Parathyroid adenoma (tissue), 2 donors: ENCODE measurements around the gene FCF1.

Experiments used
- H2AFZ ChIP-seq: fragments of 300-600 bp; sonication (generic); one replicate; pipeline ENCODE4 v1.7.0; 2017; ENCODE audit warnings: antibody characterized with exemption, mild to moderate bottlenecking
- H3K27ac ChIP-seq: fragments of 300-600 bp; sonication (generic); one replicate; pipeline ENCODE4 v1.7.0; 2017
- H3K27me3 ChIP-seq: fragments of 300-600 bp; sonication (generic); one replicate; pipeline ENCODE4 v1.7.0; 2017; ENCODE audit warnings: low read length; ENCODE audit not compliant: control insufficient read depth, insufficient read depth
- H3K36me3 ChIP-seq: fragments of 300-600 bp; sonication (generic); one replicate; pipeline ENCODE4 v1.7.0; 2017; ENCODE audit warnings: low read length; ENCODE audit not compliant: control insufficient read depth, insufficient read depth
- H3K4me1 ChIP-seq: fragments of 300-600 bp; sonication (generic); one replicate; pipeline ENCODE4 v1.7.0; 2017; ENCODE audit warnings: control low read depth
- H3K4me2 ChIP-seq: fragments of 300-600 bp; sonication (generic); one replicate; pipeline ENCODE4 v1.7.0; 2017; ENCODE audit warnings: low read length
- H3K4me3 ChIP-seq: fragments of 300-600 bp; sonication (generic); one replicate; pipeline ENCODE4 v1.7.0; 2017; ENCODE audit warnings: low read depth, low read length
- H3K79me2 ChIP-seq: fragments of 300-600 bp; sonication (generic); one replicate; pipeline ENCODE4 v1.7.0; 2017; ENCODE audit warnings: control low read depth
- H3K9ac ChIP-seq: fragments of 300-600 bp; sonication (generic); one replicate; pipeline ENCODE4 v1.7.0; 2017; ENCODE audit warnings: mild to moderate bottlenecking
- H3K9me3 ChIP-seq: fragments of 300-600 bp; sonication (generic); one replicate; pipeline ENCODE4 v1.7.0; 2017; ENCODE audit warnings: low read length; ENCODE audit not compliant: control insufficient read depth
- CTCF ChIP-seq: fragments of 300-600 bp; sonication (generic); IDR thresholded peaks from one replicate; pipeline ENCODE4 v1.7.0; 2017; ENCODE audit warnings: antibody characterized with exemption, mild to moderate bottlenecking
- donor health status: primary hyperparathyroidism.

The FCF1 gene

DNA sequence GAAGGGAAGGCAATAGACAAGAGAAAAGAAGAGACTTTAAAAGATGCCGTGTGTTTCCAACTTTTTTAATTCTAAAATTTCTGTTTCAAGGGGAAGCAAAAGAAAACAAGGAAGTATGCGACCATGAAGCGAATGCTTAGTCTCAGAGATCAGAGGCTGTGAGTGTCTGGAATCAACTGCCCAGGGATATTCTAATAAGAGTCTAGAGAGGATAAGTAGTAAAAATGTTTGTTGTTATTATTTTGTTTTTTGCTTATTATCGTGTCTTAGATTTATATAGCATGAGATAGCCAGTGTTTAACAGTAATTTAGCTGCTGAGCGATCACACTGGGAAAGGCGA is 421 bp downstream of the FCF1 start:
- Histone ChIP-seq H3K36me3 (no peaks in the 10 kb centered on the region), H3K9me3 (no peaks in the 10 kb centered on the region), H3K27me3 (no peaks in the 10 kb centered on the region), H3K4me1 (no peaks in the 10 kb centered on the region), H3K4me3 (peak overlapping the region; percentile 99), H3K4me2 (peak overlapping the region; percentile 99), H3K79me2 (peaks cover 21% of the 10 kb centered on the region), H3K9ac (no peak overlapping the region), H3K27ac (peak overlapping the region; percentile 68), H2AFZ (peak overlapping the region; percentile 92)
- TF ChIP-seq CTCF: no peak

- Histone ChIP-seq H3K4me1 (no peaks in the 10 kb centered on the region), H3K4me2 (no peak overlapping the region), H3K27ac (no peak overlapping the region), H3K9ac (no peak overlapping the region), H3K79me2 (peaks cover 2% of the 10 kb centered on the region), H3K36me3 (no peaks in the 10 kb centered on the region), H3K27me3 (no peaks in the 10 kb centered on the region), H2AFZ (no peak overlapping the region), H3K9me3 (no peaks in the 10 kb centered on the region), H3K4me3 (no peak overlapping the region)
- TF ChIP-seq CTCF: no peak
Measured at GRCh38 chr14:74720526-74720925, 7.6 kb downstream of the FCF1 start.

DNA sequence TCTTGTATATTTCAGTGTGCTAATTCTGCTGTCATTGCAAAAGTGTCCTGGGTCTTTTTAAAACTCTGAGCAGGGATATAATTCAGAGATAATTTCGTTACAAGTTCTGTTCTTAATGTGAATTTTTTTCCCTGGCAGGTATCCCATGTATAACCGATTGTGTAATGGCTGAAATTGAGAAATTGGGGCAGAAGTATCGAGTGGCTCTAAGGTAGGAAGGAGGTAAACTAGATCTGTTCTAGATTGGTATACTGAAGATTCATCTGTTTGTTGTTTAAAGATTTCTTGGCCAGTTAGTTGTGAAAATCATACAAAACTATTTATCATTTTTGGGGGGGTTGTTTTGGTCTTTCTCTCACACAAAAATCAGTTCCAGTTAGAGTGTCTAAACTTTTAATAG is 10.2 kb downstream of the FCF1 start:
- Histone ChIP-seq H3K27ac (no peak overlapping the region), H2AFZ (no peak overlapping the region), H3K9me3 (no peaks in the 10 kb centered on the region), H3K4me2 (no peak overlapping the region), H3K27me3 (no peaks in the 10 kb centered on the region), H3K79me2 (peaks cover 2% of the 10 kb centered on the region), H3K4me1 (no peaks in the 10 kb centered on the region), H3K36me3 (no peaks in the 10 kb centered on the region), H3K9ac (no peak overlapping the region), H3K4me3 (no peak overlapping the region)
- no peak for TF ChIP-seq CTCF

DNA sequence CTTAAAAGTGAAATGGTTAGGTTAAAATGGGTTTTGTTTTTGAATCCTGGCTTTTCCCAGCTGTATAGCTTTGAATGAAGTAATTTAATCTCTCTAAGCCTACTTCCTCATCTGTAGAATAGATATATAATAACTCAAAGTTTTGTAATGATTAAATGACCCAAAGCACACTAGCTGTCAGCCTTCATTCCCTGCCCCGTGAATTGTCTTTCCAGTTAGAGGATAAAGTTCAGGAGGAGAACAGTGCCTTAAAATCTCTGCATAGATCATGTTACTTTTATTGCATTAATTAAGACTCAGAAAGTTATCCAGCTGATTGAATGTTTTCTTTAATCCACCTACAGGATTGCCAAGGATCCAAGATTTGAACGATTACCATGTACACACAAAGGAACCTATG is 19.4 kb downstream of the FCF1 start:
- H3K79me2 ChIP-seq: no peaks in the 10 kb centered on the region
- no peaks in the 10 kb centered on the region for H3K36me3 ChIP-seq
- no peak overlapping the region for H2AFZ ChIP-seq
- no peak overlapping the region for H3K27ac ChIP-seq
- H3K9me3 ChIP-seq: no peaks in the 10 kb centered on the region
- H3K4me2 ChIP-seq: no peak overlapping the region
- no peaks in the 10 kb centered on the region for H3K27me3 ChIP-seq
- H3K4me3 ChIP-seq: no peak overlapping the region
- no peak overlapping the region for H3K9ac ChIP-seq
- no peak for TF ChIP-seq CTCF
- no peaks in the 10 kb centered on the region for H3K4me1 ChIP-seq

GRCh38 chr14:74733221-74733620 is 20.3 kb downstream of the FCF1 start:
- no peak overlapping the region for H3K27ac ChIP-seq
- H3K4me3 ChIP-seq: no peak overlapping the region
- no peaks in the 10 kb centered on the region for H3K4me1 ChIP-seq
- TF ChIP-seq CTCF: no peak
- no peaks in the 10 kb centered on the region for H3K27me3 ChIP-seq
- H3K9me3 ChIP-seq: no peaks in the 10 kb centered on the region
- no peaks in the 10 kb centered on the region for H3K36me3 ChIP-seq
- H3K9ac ChIP-seq: no peak overlapping the region
- H2AFZ ChIP-seq: no peak overlapping the region
- no peaks in the 10 kb centered on the region for H3K79me2 ChIP-seq
- no peak overlapping the region for H3K4me2 ChIP-seq
